Upper lobe of right lung (tissue), 1 donor: ENCODE data around the gene BCL2L12. TPM values are rescaled to one million over a fixed set of nuclear protein-coding genes. Genes with fewer than 3 reads are reported as not detected.
"Not testable (repeated sequence)": the region's sequence is repeated elsewhere in the genome, so short reads cannot be mapped to it uniquely, and the experiment has no call there.

Experiments used
- ATAC-seq: fragments of 200-7000 bp; cut with Tn5 transposase; one replicate; pipeline ENCODE4 v1.9.1; 2020; ENCODE audit warnings: mild to moderate bottlenecking, moderate library complexity
- DNase-seq: peaks from one replicate; pipeline ENCODE4 v3.0.0-alpha.2; 2020
- H3K27ac ChIP-seq: fragments of 200-600 bp; one replicate; pipeline ENCODE4 v1.8.0; 2022
- H3K27me3 ChIP-seq: fragments of 200-600 bp; one replicate; pipeline ENCODE4 v1.8.0; 2022; ENCODE audit warnings: mild to moderate bottlenecking
- H3K36me3 ChIP-seq: fragments of 200-600 bp; one replicate; pipeline ENCODE4 v1.8.0; 2022
- H3K4me1 ChIP-seq: fragments of 200-600 bp; one replicate; pipeline ENCODE4 v1.8.0; 2022
- H3K4me3 ChIP-seq: fragments of 200-600 bp; one replicate; pipeline ENCODE4 v1.8.0; 2022; ENCODE audit warnings: mild to moderate bottlenecking
- H3K9me3 ChIP-seq: fragments of 200-600 bp; one replicate; pipeline ENCODE4 v1.8.0; 2022
- intact Hi-C: fragments of 100-400 bp; cut with DNase I; formaldehyde crosslinking; loops from one replicate; pipeline ENCODE4 v1.11.0; 2022
- total RNA-seq: library from RNA; stranded (reverse); fragmentation: NEBNext Ultra II Directional; extraction: Animal tissue kit (Norgen Biotek cat#: 25700); gene quantifications from one replicate; pipeline ENCODE4 v1.2.1, GENCODE V29; 2021
- TF ChIP-seq, protein P1 (sequence below): fragments of 200-600 bp; IDR thresholded peaks from one replicate; pipeline ENCODE4 v1.8.0; 2022; ENCODE audit warnings: antibody characterized with exemption
- donor health status: DM: no; HTN: yes; CAD: no; lungs with severe emphysema.

The BCL2L12 gene
- total RNA-seq, 1 donor from 2014 or later = 15.8 TPM

DNA sequence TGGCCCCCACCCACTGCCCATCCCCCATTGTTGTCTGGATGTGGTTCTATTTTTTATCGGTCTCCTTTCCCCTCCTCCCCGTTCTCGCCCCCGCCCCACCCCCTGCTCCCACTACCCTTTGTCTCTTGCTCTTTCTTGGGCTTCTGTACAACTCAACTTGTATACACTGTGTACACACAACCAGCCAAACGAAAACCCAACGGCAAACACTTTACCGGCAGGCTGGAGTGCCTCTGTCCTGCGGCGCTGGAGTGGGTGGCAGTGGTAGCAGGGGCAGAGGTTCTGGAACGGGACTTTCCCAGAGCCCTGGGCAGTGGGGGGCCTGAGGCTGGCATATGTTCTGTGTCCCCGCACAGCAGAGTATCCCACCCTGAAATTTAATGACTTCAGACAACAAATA lies 39.5 kb upstream of the BCL2L12 start:
- intact Hi-C loops = no loop called here
- H3K36me3 ChIP-seq = peaks cover 32% of the 10 kb centered on the region
- H3K27me3 ChIP-seq = no peaks in the 10 kb centered on the region
- TF ChIP-seq, protein P1, sequence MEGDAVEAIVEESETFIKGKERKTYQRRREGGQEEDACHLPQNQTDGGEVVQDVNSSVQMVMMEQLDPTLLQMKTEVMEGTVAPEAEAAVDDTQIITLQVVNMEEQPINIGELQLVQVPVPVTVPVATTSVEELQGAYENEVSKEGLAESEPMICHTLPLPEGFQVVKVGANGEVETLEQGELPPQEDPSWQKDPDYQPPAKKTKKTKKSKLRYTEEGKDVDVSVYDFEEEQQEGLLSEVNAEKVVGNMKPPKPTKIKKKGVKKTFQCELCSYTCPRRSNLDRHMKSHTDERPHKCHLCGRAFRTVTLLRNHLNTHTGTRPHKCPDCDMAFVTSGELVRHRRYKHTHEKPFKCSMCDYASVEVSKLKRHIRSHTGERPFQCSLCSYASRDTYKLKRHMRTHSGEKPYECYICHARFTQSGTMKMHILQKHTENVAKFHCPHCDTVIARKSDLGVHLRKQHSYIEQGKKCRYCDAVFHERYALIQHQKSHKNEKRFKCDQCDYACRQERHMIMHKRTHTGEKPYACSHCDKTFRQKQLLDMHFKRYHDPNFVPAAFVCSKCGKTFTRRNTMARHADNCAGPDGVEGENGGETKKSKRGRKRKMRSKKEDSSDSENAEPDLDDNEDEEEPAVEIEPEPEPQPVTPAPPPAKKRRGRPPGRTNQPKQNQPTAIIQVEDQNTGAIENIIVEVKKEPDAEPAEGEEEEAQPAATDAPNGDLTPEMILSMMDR = no peak
- ATAC-seq (peak; percentile 81), DNase-seq (no peak)
- no peaks in the 10 kb centered on the region for H3K9me3 ChIP-seq
- H3K27ac ChIP-seq = no peak overlapping the region
- no peaks in the 10 kb centered on the region for H3K4me1 ChIP-seq
- no peak overlapping the region for H3K4me3 ChIP-seq

DNA sequence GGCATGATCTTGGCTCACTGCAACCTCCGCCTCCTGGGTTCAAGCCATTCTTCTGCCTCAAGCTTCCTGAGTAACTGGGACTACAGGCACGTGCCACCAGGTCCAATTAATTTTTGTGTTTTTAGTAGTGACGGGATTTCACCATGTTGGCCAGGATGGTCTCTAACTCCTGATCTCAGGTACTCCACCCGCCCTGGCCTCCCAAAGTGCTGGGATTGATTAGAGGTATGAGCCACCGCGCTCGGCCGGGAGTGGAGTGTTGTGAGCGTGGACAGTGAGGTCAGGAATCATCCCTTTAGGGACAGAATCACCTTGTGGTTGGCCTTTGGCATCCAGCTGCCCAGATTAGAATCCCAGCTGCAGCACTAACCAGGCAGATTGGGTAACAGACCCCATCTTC lies 36.1 kb upstream of the BCL2L12 start:
- intact Hi-C loops = no loop called here
- Histone ChIP-seq H3K27me3 (no peaks in the 10 kb centered on the region), H3K36me3 (peaks cover 17% of the 10 kb centered on the region), H3K4me3 (no peak overlapping the region), H3K9me3 (no peaks in the 10 kb centered on the region), H3K4me1 (no peaks in the 10 kb centered on the region), H3K27ac (peak overlapping the region; percentile 26)
- DNase-seq (no peak), ATAC-seq (no peak)
- TF ChIP-seq, protein P1 = no peak

DNA sequence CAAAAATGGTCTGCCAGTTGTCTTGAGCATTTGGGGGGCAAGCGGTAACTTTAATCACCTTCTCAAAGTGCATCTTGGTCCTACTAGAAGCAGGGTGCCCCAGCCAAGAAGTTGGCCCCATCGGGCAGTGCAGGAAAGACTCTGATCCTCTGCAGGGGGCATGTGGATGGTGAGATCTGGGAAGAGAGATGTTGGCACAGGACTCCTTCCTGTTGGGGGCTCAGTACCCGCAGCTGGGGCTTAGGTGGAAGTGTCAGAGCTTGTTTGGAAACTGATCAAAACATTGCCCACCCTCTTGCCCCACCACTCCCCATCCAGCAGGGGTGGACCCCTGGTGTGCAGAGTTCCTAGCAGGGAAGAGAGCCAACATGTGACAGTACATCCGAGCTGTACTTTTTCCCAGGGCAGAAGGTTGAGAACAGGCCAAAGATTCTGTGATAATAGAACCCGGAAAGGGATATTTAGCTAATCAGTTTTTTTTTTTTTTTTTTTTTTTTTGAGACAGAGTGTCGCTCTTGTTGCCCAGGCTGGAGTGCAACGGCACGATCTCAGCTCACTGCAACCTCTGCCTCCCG lies 34.6 kb upstream of the BCL2L12 start:
- H3K27ac ChIP-seq = peak overlapping the region; percentile 9
- H3K4me1 ChIP-seq = peaks cover under 1% of the 10 kb centered on the region
- no peak overlapping the region for H3K4me3 ChIP-seq
- TF ChIP-seq, protein P1 = no peak
- ATAC-seq (peak; percentile 5), DNase-seq (no peak)
- H3K27me3 ChIP-seq = no peaks in the 10 kb centered on the region
- intact Hi-C loops = no loop called here
- H3K9me3 ChIP-seq = no peaks in the 10 kb centered on the region
- H3K36me3 ChIP-seq = peaks cover 9% of the 10 kb centered on the region

DNA sequence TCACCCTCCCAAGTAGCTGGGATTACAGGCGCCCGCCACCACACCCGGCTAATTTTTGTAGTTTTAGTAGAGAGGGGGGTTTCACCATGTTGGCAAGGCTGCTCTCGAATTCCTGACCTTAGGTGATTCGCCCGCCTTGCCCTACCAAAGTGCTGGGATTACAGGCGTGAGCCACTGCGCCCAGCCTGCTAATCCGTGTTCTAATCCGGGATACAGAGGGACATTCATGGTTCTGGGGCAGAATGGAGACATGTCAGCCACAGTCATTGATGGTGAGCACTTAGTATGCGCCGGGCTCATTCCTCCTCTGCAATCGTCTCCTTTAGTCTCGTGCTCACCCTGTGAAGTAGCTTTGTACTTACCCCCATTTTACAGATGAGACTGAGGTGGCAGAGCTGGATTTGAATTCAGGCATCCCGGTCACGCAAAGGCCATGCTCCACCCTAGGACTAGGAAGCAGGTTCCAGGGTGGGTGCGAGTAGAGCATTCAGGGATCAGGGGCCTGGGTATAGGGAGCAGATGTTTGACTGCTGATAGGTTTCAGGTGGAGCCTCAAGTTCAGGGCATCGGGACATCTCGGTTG lies 34.0 kb upstream of the BCL2L12 start:
- Histone ChIP-seq H3K4me1 (peaks cover 3% of the 10 kb centered on the region), H3K36me3 (peaks cover 4% of the 10 kb centered on the region), H3K27ac (peak overlapping the region; percentile 9), H3K4me3 (no peak overlapping the region), H3K27me3 (no peaks in the 10 kb centered on the region), H3K9me3 (no peaks in the 10 kb centered on the region)
- TF ChIP-seq, protein P1 = no peak
- intact Hi-C loops = no loop called here
- no peak for DNase-seq
- ATAC-seq = no peak

DNA sequence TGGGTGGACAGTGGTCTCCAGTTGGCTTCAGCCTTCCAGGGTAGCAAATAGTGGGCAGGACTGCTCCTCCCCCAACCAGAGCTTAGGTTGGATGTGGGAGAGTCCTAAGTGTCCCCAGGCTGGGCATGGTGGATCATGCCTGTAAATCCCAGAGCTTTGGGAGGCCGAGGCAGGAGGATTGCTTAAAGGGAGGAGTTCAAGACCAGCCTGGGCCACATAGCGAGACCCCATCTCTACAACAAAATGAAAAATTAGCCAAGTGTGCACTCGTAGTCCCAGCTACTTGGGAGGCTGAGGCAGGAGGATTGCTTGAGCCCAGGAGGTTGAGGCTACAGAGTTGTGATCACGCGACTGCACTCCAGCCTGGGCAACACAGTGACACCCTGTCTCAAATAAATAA lies 33.2 kb upstream of the BCL2L12 start:
- ATAC-seq = no peak
- intact Hi-C loops = no loop called here
- no peak overlapping the region for H3K4me3 ChIP-seq

DNA sequence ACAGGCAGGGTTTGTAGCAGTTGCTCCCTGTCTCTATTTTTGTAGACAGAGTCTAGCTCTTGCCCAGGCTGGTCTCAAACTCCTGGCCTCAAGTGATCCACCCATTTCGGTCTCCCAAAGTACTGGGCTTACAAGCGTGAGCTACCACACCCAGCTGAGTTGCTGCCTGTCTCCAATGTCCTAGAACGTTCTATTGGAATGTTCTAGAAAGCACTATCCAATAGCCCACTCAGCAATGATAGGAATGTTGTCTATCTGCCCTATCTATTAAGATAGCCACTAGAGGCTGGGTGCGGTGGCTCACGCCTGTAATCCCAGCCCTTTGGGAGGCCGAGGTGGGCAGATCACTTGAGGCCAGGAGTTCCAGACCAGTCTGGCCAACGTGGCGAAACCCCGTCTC lies 32.5 kb upstream of the BCL2L12 start:
- H3K27ac ChIP-seq = peak overlapping the region; percentile 47
- peak; percentile 11 for ATAC-seq
- H3K36me3 ChIP-seq, H3K4me3 ChIP-seq, DNase-seq, intact Hi-C loops, H3K9me3 ChIP-seq, H3K27me3 ChIP-seq, H3K4me1 ChIP-seq: not testable (repeated sequence)

More for the DNA sequence above, 33.2 kb upstream of the BCL2L12 start:
- Histone ChIP-seq H3K9me3 (no peaks in the 10 kb centered on the region), H3K36me3 (no peaks in the 10 kb centered on the region), H3K4me1 (peaks cover 3% of the 10 kb centered on the region), H3K27ac (peak overlapping the region; percentile 47), H3K27me3 (no peaks in the 10 kb centered on the region)
- TF ChIP-seq, protein P1 = no peak
- no peak for DNase-seq
